Measurements from ENCODE around the gene SLC9A9.

The SLC9A9 gene

GRCh38 chr3:143218166-143218835 is 630.0 kb downstream of the SLC9A9 start:
- H3K9me3 Mint-ChIP-seq: no peaks in the 10 kb centered on the region
- peaks cover 21% of the 10 kb centered on the region for H3K4me1 Mint-ChIP-seq (ENCODE audit: low read depth)
- DNase-seq: no peak
- no peaks in the 10 kb centered on the region for H3K27me3 Mint-ChIP-seq
- no peak overlapping the region for H3K4me3 Mint-ChIP-seq
- no peaks in the 10 kb centered on the region for H3K36me3 Mint-ChIP-seq (ENCODE audit: low read depth)
- H3K27ac Mint-ChIP-seq: no peak overlapping the region

DNA sequence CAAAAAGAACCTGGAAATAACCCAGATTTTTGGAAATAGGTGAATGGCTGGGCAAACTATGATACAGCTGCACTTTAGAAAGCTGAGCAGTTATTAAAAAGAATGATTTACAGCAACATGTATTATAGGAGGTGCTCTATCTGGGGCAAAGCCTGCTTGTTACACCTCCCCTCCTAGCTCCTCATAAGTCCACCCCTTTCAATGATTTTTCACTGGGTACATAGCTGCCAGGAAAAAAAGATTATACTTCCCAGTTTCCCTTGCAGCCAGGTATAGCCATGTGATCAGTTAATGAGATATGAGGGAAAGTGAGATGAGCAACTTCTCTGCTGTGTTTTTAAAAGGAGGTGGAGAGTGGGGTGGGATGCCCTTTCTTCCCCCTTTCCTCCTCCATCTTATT is 631.0 kb downstream of the SLC9A9 start:
- Mint-ChIP-seq H3K9me3 (no peaks in the 10 kb centered on the region), H3K4me1 (ENCODE audit: low read depth) (peaks cover 21% of the 10 kb centered on the region)

DNA sequence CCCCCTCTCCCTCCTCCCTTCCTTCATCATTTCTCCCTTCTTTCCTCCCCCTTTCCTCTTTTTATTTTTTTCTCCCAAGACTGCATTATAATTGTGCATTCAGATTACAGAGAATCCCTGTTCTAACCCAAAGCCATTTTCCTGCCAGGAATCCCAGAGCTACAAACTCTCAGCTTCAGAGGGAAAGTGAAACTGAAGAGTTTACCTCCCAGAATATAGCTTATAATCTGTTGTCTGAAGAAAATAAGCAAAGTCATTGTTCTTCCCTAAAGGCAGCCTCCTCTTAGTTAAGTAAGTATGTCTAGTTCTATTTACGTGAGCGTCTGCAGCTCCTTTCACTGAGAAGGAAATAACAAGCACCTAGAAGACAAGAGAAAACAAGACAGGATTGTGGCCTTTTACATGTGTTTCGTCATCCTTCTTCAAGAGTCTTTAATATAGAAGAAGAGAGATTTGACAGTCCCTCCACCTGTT is 631.5 kb downstream of the SLC9A9 start:
- H3K4me3 Mint-ChIP-seq: peak overlapping the region; percentile 40
- H3K27ac Mint-ChIP-seq: peak overlapping the region; percentile 62
- H3K27me3 Mint-ChIP-seq: no peaks in the 10 kb centered on the region
- no peaks in the 10 kb centered on the region for H3K36me3 Mint-ChIP-seq (ENCODE audit: low read depth)
- no peak for DNase-seq
- H3K4me1 Mint-ChIP-seq (ENCODE audit: low read depth): peaks cover 21% of the 10 kb centered on the region
- no peaks in the 10 kb centered on the region for H3K9me3 Mint-ChIP-seq

More for the DNA sequence above, 631.0 kb downstream of the SLC9A9 start:
- Mint-ChIP-seq H3K27me3 (no peaks in the 10 kb centered on the region), H3K36me3 (ENCODE audit: low read depth) (no peaks in the 10 kb centered on the region), H3K4me3 (no peak overlapping the region), H3K27ac (no peak overlapping the region)
- DNase-seq: no peak

All from activated T-cell treated with anti-CD3 and anti-CD28 coated beads, Interleukin-2, amount 50 U/mL, for 24 hours (primary cell).